ENCODE data around the gene CERS5. TPM values are rescaled to one million over a fixed set of nuclear protein-coding genes. Genes with fewer than 3 reads are reported as not detected.

CERS5 gene
- total RNA-seq, 1 donor from 2014 or later = 33.2 TPM

GRCh38 chr12:50182461-50182860 lies 15.3 kb upstream of the CERS5 start:
- H3K4me1 ChIP-seq = peaks cover 7% of the 10 kb centered on the region
- H3K4me3 ChIP-seq = no peak overlapping the region
- H3K27ac ChIP-seq = no peak overlapping the region
- no peak for TF ChIP-seq CTCF (IDR thresholded peaks at IDR 0.05)
- ATAC-seq = no peak
- intact Hi-C loops (cut with DNase I) = no loop called here
- no peak for DNase-seq
- no peaks in the 10 kb centered on the region for H3K9me3 ChIP-seq
- H3K36me3 ChIP-seq = peaks cover 59% of the 10 kb centered on the region
- no peaks in the 10 kb centered on the region for H3K27me3 ChIP-seq

GRCh38 chr12:50181691-50182090 lies 14.5 kb upstream of the CERS5 start:
- intact Hi-C loops (cut with DNase I) = no loop called here
- no peak for DNase-seq
- peaks cover 7% of the 10 kb centered on the region for H3K4me1 ChIP-seq
- no peaks in the 10 kb centered on the region for H3K27me3 ChIP-seq
- no peak overlapping the region for H3K27ac ChIP-seq
- TF ChIP-seq CTCF (IDR thresholded peaks at IDR 0.05) = no peak
- no peak for ATAC-seq
- peaks cover 67% of the 10 kb centered on the region for H3K36me3 ChIP-seq
- no peak overlapping the region for H3K4me3 ChIP-seq
- no peaks in the 10 kb centered on the region for H3K9me3 ChIP-seq

GRCh38 chr12:50175716-50176026 lies 8.5 kb upstream of the CERS5 start:
- H3K27me3 ChIP-seq = no peaks in the 10 kb centered on the region
- H3K9me3 ChIP-seq = no peaks in the 10 kb centered on the region
- H3K4me1 ChIP-seq = no peaks in the 10 kb centered on the region
- no peak overlapping the region for H3K4me3 ChIP-seq
- H3K27ac ChIP-seq = no peak overlapping the region
- H3K36me3 ChIP-seq = peaks cover 44% of the 10 kb centered on the region
- TF ChIP-seq CTCF (IDR thresholded peaks at IDR 0.05) = no peak
- intact Hi-C loops (cut with DNase I) = loop anchor here (10.0 kb wide), 1 partner anchor 101 kb away; no protein-coding TSS in a partner anchor
- no peak for DNase-seq
- no peak for ATAC-seq

GRCh38 chr12:50174971-50175715 lies 8.0 kb upstream of the CERS5 start:
- Histone ChIP-seq H3K27me3 (no peaks in the 10 kb centered on the region), H3K4me1 (no peaks in the 10 kb centered on the region), H3K9me3 (no peaks in the 10 kb centered on the region), H3K4me3 (no peak overlapping the region), H3K27ac (no peak overlapping the region), H3K36me3 (peaks cover 38% of the 10 kb centered on the region)
- DNase-seq (no peak), ATAC-seq (peak; percentile 60)
- intact Hi-C loops (cut with DNase I) = loop anchor here (10.0 kb wide), 1 partner anchor 100 kb away; no protein-coding TSS in a partner anchor
- peak; percentile 71 for TF ChIP-seq CTCF (IDR thresholded peaks at IDR 0.05)

GRCh38 chr12:50166799-50167048 lies 445 bp downstream of the CERS5 start:
- intact Hi-C loops (cut with DNase I) = no loop called here
- no peak for TF ChIP-seq CTCF (IDR thresholded peaks at IDR 0.05)
- no peaks in the 10 kb centered on the region for H3K9me3 ChIP-seq
- H3K27me3 ChIP-seq = no peaks in the 10 kb centered on the region
- peaks cover 21% of the 10 kb centered on the region for H3K4me1 ChIP-seq
- peak overlapping the region; percentile 71 for H3K4me3 ChIP-seq
- peak; percentile 20 for ATAC-seq
- no peak for DNase-seq
- no peaks in the 10 kb centered on the region for H3K36me3 ChIP-seq
- H3K27ac ChIP-seq = peak overlapping the region; percentile 89

- ATAC-seq = no peak
- Histone ChIP-seq H3K27ac (no peak overlapping the region), H3K9me3 (no peaks in the 10 kb centered on the region), H3K4me1 (peaks cover 21% of the 10 kb centered on the region), H3K27me3 (no peaks in the 10 kb centered on the region), H3K36me3 (no peaks in the 10 kb centered on the region), H3K4me3 (no peak overlapping the region)
- intact Hi-C loops (cut with DNase I) = no loop called here
- TF ChIP-seq CTCF (IDR thresholded peaks at IDR 0.05) = no peak
- DNase-seq = no peak
Observed at GRCh38 chr12:50164963-50165362, 2.2 kb downstream of the CERS5 start.
